AML-193 (cell line): ENCODE results near the gene ZFYVE28.
A peak's percentile ranks its signal among the peaks of the same experiment; 100 is the strongest.

Experiments used
- DNase-seq, 2 experiments: peaks; one replicate each; lab custom pipeline; 2025; lab: John Stamatoyannopoulos, UW

ZFYVE28 gene

DNA sequence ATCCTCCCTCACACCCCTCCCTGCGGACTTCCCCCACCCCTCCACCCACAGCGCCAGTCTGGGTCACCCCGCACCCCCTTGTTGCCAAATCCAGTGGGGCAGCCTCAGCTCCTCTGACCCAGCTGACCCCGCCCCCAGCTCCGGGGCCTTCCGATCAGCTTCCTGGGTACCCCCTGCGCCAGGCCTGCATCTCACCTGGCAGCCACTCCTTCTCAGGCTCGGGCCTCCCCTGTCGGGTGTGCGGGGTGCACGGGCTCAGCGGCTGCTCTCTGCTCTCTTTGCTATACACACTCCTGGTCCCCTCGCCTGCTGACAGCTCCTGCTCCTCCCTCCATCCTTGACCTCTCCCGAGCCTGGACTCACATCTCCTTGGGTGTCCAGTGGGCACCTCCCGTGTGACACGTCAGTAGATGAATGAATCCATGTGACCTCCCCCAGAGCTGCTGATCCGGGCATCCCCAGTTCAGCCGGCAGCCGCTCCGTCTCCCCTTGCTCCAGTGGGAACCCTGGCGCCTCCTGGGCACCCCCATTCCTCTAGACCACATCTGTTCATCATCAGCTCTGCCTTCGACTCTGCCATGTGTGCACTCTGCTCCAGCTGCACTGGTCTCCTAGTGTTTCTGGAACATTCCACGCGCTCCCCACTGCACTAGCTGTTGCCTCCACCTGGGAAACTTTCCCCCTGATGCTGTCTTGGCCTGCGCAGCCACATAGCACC is 10.2 kb upstream of the ZFYVE28 start:
- no peak for DNase-seq

DNA sequence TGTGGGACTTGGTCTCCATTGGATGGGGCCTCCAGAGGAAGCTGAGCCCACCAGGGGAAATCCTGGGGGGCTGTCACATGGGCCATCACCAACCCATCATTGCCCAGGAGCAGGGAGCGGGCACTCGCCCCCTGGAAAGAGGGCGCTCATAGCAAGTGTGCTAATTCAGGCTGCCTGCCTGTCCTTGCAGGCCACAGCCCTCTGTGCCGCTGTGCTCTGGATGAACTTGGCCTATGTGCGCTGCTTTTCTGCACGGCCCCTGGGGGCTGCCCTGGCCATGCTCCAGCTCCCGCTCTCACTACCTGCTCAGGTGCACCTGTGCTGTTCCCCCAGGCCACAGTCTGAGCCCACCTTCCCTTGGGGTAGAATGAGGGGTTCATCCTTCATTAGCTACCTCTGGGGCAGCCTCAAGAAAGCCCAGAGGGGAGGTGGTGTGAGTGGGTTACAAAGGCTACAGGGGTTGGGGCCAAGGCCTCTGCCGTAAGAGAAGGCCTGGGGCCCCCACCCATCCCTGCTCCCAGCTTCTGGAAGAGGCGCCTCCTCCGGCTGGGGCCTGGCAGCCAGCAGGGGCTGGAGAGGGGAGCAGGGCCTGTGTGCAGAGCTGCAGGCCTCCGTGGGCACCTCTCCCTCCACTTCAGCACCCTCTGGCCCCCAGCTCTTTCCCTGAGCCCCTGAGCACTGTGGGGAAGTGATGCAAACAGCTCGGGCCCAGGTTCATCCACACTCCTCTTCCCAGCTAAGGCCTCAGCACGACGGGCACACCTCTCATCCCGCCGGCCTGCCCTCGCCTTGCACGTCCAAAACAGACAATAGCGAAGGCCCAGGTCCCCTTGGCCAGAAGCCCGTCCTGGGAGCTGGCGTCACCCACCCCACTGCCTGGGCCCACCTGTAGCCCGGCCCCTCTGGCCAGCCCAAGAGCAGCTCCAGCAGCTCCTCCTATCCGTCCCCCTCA is 9.2 kb upstream of the ZFYVE28 start:
- DNase-seq, result no peak

- no peak for DNase-seq
Measured at GRCh38 chr4:2426711-2427275, 8.3 kb upstream of the ZFYVE28 start.

DNA sequence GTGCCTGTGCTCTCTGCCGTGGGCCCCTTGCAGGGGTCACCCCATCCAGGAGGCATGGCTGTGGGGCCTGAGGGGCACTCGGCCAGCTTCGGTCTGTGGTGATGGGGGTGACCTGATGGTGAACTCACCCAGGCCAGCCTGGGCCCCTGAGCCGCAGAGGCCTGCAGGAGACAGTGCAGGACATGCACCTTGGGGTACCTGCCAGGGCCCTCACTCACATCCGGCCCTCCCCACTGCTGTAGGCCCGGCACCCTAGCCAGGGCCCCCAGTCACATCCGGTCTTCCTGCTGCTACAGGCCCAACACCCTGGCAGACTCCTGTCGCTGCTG is 7.6 kb upstream of the ZFYVE28 start:
- DNase-seq, result no peak

DNA sequence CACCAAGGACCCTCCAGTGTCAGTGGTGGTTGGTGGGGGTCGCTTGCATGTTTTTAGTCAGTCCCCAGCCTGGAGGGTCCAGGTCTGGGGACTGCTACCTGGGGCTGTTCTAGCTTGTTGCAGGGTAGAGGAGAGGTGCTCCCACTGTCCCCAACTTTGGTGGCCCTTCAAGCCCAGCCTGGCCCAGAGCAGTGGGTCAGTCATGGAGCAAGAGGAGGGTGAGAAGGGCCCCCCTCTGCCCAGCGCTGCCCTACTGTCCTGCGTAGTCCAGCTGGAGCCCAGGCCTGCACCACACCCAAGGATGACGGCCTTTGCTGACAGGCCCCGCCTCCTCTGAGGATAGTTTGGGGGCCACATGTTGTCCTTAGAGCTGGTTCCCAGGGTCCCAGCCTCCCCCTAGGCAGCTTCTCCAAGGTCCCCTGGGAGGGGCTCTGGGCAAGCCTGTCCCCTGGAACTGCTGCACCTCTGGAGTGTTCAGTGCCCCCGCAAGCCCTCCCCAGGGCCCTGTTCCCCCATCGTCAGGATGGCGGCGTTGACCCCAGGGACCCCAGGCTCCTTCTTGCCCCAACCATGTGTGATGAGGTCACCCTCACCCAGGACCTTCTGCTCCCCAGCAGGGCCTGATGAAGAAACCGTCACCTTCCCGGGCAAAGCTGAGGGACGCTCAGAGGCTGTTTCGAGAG is 7.1 kb upstream of the ZFYVE28 start:
- no peak for DNase-seq

- no peak for DNase-seq
Measured at GRCh38 chr4:2424581-2424980, 6.1 kb upstream of the ZFYVE28 start.

- no peak for DNase-seq
Measured at GRCh38 chr4:2423695-2424094, 5.2 kb upstream of the ZFYVE28 start.

- no peak for DNase-seq
Measured at GRCh38 chr4:2423066-2423465, 4.6 kb upstream of the ZFYVE28 start.

DNA sequence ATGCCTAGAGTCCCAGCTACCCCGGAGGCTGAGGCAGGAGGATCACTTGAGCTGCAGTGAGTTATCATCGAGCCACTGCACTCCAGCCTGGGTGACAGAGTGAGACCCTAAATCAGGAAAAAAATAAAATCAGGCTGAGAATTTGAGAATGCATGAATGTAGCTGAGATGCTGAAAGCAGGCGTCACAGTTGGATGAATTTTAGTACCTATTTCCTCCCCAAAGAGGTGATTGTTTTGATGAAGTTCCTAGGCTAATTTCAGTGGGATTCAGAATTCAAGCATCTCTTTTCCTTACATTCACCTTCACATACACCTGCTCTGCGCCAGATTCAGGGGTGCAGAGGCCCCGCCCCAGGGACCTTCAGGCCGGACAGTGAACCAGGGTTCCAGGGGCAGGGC is 3.5 kb upstream of the ZFYVE28 start:
- DNase-seq, result no peak

DNA sequence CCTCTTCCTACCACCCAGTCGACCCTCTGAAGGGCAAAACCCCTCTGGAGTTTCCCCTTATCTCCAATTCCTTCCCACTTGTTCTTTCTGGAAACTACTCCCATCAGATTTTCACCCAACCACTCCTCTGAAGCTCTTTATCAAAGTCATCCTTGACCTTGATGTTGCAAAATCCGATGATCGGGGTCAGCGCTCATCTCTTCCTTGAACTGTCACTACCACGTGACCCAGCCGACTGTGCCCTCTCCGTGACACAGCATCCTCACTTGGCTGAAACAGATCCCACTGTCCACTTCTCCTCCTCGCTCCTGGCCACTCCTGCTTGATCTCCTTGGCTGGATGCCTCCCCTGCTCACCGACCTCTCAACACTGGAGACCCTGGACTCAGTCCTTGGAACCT is 1.4 kb upstream of the ZFYVE28 start:
- DNase-seq, result no peak

DNA sequence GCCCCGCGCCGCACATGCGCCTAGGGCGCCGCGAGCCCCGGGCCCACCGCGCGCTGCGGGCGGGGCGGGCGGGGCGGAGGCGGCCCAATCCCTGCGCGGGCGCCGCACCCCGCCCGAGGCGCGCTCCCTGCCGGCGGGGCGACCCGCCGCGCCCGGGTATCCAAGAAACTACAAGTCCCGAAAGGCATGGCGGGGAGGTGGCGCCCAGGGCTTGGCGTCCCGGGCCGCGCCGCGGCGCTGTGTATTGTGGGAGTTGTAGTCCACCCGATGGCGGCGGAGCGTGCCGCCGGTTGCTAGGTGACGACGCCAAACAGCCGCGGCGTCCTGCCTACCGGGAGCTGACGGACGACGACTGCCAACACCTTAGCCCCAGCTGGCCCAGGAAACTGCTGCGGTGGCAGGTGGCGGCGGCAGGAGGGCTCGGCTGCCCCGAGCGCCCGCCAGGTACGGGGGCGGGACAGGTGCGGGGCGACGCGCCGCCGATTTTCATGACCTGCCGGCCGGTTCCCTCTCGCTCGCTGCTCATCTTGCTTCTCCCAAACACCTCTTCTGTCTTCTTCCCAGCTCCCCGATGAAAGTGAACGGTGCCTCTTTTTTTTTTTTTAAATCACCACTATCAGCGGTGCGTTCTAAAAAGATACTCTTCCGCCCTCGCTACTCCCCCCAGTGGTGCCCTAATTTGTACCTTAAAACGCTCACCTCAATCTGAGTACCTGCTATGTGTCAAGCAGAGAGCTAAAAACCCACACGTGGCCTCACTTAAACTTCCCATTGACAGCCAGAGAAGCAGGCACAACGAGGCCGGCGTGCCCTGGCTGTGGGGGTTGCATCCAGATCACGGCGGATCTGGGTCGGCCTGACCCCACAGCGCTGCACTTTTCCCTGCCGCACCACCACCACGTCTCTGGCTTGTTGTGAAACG is 466 bp upstream of the ZFYVE28 start, which contains the start of gene CFAP99:
CFAP99 (plus strand) TSS at position 306 of the 922 bp plus-strand sequence.
- peak; percentile 90 to 92 for DNase-seq

DNA sequence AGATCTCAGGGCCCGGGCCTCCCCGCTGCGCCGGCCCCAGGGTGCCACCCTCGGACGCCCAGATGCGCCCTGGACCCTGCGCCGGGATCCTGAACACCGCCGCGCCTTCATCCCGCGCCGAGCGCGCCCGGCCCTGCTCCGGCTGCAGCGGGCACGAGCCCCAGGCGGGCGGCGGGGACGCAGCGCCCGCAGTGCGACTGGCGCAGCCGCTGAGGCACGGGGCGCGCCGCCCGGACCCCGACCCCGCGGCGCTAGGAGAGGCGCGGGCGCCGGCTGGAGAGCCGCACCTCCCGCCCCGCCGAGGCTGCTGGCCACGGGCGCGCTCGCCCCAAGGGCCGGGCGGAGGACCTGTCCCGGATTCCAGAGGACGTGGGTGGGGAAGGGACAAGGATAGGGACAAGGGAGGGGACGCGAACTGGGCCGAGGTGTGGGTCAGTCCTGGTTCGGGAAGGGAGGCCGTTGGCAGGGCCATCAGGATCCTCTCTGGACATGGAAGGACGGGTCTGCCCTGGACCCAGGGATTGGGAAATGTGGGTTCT is 1.1 kb downstream of the ZFYVE28 start:
- no peak for DNase-seq

DNA sequence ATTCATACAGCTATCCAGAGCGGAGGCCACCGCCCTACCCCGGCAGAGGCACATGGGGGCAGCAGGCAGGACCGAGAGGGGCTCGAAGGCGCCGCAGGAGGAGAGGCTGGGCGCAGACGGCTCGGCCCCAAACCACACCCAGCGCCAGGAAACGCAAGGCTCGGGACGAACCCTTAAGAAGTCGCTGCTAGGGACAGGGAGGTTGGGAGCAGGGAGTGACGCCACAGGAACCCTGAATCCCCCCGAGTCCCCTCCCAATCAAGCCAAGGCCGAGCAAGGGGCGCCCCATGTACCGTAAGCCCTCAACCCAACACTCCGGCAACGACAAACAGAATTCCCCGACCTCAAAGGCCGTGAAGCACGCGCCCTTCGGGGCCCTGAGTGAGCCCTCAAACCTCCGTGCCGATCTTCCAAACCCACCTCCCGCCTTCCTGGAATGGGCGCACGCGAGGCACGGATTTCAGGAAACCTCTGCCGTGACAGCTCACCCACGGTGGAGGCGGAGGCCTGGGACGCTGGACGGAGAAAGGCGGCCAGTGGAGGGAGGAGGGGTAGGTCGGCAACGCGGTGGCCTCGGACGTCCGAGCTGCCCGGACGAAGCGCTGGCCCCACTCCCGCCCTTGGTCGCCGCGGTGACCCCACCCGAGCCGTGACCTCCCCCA is 1.8 kb downstream of the ZFYVE28 start:
- DNase-seq, result no peak

DNA sequence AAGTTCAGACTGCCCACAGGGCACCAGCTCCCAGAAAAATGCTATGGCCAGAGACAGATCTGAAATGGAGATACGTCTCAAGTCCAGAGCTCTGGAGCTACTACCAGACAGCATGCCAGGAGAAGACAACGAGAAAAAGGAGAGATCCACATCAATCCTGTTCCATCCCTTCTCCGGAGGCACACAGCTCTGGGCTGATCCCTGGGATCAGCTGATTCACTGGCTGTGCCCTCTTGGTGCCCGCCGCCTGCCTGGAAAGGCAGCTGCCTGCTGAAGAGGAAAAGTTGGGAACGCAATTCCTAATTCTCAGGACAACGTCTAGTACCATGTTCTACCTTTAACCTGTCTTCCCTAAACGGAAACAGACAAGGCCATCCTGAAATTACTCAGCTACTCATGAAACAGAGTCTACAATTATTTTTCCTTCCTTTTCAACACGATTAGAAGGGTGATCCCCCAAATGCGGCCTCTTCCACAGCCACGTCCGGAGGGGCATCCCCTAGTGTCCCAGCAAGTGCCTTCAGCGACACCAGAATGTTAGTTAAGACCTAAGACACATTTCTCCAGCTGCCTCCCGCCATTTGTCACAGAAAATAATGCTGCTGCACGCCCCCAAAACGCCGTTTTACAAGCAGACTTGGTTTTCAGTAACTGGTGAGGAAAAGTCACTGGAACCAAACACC is 2.4 kb downstream of the ZFYVE28 start:
- no peak for DNase-seq

GRCh38 chr4:2415213-2415612 is 3.2 kb downstream of the ZFYVE28 start:
- no peak for DNase-seq

- no peak for DNase-seq
Measured at GRCh38 chr4:2413821-2414610, 4.4 kb downstream of the ZFYVE28 start.

DNA sequence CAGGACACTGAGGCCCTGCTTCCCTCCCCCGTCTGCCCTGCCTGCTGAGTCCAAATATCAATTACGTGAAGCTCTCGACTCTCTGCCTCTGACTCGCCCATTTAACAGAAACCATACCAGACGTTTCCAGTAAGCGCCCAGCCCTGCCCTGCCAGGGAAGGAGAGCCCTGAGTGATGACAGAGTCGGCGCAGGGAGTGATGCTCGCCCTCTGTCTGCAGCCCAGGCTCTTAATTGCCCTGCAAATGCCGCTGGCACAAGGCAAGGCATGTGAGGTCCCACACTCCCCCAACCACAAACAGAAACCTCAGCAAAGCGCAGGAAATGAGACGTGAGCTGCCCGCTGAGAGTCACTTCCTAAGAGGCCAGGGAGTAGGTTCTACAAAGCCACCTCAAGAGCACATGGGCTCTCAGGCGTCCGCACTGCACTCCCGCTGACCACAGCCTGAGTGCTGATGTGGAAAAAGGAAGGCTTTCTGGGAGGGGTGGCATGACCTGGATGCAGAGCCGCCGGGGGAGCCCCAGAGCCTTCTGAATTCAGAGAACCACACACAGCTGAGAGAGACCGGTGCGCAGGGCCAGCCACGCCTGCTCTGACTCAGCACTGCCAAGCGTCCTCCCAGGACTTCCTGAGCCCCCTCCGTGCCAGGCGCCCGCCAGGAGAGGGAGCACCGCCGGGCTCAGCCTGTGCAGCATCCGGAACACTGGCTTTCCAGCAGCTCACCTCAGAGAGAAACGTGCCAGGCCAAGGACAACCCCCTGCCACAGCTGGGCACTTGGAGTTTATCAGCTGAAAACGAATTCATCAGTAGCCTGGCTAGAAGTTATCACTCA is 5.3 kb downstream of the ZFYVE28 start:
- DNase-seq, result peak; percentile 97 to 99

- DNase-seq, result no peak
Measured at GRCh38 chr4:2412534-2412884, 5.9 kb downstream of the ZFYVE28 start.
